Measurements from ENCODE around the gene TRMT2A.

TRMT2A gene

DNA sequence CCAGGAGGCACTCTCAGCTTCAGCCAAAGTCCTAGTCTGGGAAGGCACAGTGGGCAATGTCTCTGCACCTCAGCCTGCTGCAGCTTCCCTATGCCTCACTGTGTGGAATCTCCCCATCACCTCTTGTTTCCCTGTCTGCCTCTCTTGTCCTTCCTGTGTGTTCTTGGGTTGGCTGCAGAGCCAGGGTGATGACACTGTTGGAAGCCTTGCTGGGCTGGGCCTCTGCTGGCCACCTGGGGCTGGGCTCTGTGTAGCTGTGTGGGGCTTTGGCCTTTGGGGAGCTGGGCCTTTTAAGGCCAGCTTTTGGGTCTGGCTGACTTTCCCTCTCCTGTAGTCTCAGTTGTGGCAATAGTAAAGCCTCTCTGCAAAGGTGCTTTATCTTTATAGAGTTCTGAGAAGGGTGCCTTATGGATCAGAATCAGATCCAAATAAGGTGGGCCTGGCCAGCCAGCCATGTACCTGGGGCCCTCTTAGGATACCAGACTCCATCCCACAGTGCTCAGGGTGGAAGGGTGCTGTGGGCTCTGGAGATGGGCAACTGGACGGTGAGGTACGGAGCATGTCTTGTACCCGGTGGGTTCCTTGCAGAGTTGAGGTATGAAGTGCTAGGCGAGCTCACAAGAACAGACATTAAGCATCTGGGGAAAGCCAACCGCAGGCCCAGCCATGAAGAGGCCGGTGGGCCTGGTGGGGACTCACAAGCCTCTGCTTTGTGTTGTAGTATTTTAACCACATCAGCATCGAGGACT lies 11.4 kb downstream of the TRMT2A start:
- DNase-seq, result no peak

DNA sequence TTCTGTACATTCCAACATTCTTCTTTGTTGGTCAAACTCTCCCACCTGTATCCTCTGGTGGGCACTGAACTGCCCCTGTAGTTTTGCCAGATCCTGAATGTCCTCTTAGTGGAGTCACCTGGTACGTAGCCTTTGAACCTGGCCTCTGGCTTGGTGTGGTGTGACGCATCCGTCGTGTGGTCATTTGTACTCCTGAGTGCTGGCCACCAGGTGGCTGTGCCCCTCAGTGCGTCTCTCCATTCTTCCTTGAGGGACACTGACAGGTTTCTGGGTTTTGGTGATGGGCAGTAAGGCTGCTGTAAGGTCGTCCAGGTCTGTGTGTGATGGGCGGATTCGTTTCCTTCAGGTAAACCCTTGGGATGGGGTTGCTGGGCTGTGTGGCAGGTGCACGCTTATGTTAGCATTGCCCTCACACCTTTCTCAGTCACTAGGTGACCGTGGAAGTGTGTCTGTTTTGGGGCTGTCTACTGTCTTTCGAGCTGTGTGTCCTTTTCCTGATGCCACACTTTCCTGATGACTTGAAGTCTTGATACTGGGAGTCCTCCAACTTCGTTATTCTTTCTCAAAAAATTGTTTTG lies 14.7 kb downstream of the TRMT2A start:
- DNase-seq, result no peak

DNA sequence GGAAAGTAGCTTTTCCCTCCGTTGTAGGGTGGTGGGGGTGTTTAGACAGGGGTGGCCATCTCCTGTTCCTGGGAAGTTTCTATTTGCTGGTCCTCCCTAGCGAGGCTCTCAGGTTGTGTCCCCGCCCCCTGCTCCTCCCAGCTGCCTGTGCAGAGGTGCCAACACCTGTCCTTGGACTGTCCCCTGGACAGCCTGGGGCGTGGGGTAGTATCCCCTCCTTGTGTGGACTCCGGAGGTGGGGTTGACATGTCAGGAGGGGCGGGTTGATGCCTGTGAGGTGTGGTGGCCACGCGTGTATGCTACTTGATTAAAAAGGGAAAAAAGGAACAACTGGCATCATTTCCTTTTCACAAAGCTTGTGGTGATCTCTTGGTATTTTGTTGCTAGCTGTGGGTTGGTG lies 15.4 kb downstream of the TRMT2A start:
- DNase-seq, result no peak

DNA sequence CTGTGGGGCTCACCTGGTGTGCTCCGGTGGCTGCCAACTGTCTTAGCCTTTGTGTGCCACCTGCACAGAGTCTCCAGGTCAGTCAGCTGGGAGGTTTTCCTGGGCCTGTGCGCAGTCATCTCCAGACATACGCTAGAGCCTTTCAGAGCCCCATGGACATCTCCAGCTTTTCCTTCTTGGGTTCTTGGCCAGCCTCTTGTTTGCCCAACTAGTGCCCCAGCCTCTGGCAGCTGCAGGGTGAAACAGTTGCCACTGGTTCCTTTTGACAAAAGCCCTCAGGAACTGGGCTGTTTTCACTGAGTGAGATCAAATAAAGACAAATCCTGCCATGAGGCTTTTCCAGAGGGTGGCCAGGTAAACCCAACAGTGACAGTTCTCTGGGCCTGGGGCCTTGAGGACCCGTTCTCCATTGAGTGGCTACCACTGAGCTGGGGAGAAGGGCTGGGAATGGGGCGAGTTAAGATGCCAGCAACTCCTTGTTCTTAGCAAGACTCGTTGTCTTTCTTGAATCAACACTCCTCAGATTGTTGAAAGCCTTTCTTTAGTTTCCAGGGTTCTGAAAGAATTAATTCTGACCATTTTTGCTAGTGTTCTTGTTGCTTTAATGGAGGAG lies 17.8 kb downstream of the TRMT2A start:
- DNase-seq, result no peak

DNA sequence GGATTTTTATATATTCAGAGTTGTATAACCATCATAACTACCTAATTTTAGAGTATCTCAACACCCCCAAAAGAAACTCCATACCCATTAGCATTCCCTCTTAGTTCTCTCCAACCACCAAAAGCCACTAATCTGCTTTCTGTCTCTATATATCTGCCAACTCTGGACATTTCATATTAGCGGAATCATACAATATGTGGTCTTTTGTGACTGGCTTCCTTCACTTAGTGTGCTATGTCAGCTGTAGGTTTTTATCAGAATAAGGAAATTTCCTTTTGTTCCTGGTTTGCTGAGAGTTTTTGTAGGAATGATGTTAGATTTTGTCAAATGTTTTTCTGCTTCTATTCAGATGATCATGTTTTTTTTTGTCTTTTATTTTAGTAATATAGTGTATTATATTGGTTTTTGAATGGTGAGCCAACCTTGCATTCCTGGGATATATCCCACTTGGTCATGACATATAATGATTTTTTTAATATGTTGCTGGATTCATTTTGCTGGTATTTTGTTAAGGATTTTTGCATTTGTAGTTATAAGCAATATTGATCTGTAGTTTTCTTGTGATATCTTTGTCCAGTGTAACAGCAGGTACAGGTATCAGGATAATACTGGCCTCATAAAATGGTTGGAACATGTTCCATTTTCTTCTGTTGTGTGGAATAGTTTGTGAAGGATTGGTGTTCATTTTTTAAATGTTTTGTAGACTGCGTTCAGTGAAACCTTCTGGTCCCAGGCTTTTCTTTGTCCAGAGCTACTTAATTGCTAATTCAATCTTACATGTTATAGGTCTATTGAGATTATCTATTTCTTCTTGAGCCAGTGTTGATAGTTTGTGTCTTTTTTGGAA lies 20.2 kb downstream of the TRMT2A start:
- DNase-seq, result no peak

DNA sequence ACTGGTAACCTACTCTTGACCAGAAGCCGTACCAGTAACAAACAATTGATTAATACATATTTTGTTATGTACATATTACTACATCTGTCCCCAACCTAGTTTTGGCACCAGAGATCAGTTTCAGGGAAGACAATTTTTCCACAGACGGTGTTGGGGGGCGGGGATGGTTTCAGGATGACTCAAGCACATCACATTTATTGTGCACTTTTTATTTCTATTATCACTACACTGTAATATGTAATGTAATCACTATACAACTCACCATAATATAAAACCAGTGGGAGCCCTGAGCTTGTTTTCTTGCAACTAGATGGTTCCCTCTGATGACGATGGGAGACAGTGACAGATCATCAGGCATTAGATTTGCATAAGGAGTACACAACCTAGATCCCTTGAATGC lies 21.5 kb downstream of the TRMT2A start:
- DNase-seq, result no peak

DNA sequence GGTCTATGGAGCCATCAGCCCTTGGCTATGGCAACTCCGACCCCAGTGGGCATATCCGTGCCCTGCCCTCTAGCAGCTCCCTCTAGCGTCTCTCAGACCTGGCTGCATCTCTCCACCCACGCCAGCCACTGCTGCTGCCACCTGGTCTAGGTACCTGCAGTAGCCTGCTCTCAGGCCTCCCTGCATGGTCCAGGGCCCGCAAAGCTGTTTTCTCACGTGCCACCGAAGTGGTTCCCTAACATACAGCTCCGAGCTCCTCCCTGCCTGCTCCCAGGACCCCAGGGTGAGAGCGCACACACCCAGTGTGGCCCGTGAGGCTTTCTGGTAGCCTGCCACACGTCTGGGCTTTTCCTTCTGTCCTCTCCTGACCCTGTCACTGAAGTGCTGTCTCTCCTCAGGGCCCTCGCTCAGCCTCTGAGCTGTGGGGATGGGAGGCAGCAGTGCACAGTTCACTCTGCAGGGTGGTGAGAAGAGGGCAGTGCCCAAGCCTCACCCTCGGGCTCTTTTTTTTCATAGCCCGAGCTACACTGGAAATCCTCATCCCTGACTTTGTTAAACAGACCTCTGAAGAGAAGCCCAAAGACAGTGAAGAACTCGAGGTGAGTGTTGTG lies 22.7 kb downstream of the TRMT2A start:
- no peak for DNase-seq

DNA sequence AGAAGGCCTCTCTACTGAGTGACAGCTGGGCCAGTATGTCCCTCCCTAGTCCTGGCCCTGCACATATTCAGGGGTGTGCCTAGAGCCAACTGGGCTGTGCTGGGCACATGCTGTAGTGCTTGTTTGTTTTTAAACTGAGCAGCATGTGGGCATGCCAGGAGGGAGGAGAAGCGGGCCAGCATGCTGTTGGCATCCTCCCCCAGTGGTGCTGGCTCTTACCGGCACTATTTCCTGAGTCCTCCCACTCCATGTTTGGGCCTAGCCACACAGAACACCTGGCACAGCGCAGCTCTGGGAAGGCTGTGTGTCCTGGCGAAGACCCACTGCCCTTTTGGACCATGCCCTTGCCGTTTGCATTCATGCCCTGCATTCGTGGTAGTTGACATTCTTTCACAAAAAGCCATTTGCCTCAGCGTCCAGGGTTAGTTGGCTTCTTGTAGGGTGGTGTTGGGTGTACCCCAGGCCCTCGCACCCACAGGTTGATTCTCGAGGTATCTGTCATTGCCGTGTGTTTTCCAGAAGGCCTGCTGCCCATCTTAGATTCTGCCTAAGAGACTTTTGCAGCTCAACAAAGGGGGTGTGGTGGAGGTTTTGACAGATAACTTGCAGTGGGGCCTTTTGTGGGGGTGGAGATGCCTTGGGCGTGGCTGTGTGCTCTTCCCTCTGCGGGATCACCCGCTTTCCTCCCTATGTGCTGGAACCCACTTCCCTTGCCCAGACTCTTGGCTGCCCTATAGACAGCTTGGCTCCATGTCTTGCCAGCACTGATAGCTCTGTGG lies 23.4 kb downstream of the TRMT2A start:
- DNase-seq, result no peak

DNA sequence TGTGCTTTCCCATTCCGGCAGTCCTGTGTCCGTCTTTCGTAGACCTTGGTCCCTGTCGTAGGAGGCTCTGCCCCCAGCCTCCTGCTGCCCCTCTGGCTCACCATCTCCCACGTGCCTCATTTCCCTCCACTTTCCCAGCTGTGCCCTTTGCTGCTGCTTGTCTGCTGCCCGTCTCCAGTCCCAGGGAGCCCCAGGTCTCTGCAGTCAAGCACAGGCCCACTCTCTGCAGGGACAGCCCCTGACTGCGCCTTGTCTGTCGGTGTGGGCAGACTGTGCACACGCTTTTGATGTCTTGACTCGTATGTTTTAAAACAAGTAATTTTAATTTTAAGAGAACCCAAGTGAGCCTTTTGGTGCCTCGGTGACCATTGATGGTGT lies 24.6 kb downstream of the TRMT2A start:
- DNase-seq, result no peak

DNA sequence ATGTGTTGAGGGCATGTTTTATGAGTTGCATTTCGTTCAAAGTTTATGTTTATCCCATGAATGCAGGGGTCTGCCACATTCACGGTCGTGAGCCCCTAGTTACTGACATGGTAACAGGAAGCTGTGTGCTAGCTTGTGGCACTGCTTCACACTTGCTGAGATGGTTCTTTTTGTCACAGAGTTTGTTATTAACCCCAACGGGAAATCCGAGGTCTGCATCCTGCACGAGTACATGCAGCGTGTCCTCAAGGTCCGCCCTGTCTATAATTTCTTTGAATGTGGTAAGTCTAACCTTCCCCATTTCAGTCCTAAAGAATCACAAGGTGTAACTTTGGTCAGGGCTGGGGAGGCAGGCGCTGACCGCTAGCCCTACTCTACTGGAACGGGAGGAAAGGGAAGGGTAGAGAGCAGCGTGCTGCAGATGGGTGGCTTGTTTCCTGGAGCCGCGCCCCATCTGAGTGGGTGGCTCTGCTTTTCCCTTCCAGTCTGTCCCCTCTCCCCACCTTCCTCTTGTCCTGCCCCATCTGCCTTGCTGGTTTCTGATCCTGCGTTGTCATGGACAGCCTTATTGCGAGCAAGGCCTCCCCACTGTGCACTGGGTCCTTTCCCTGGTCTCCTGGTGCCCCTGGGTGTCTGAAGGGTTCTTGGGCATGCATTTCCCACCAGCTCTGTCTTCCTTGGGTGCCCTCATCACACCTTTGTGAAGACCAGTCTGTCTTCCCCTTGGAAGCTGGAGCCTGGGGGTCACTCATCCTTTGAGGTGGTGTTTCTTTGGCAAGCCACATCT lies 25.1 kb downstream of the TRMT2A start:
- DNase-seq, result no peak

DNA sequence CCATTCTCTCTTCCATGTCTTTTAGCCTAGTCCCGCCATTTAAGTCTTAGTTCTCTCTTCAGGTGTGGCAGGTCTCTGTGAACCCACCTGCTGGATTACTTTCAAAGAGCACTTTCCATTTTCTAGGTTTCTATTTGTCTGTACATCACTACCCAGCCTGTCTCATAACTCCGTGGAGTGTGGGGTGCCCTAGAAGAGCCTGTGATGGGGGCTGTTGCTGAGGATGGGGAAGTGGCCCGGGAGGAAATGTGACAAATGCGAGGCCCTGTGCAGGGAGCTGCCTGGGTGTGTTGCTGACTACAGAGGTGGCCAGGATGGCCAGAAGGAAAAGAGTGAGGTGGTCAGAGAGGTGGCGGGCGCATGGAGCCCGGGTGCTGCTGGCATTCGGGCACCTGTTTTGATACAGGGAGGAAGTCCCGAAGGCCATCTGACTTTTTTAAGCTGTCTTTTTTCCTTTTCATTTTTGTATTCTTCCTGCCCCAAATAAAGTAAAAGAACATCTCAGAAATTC lies 26.2 kb downstream of the TRMT2A start:
- DNase-seq, result no peak

DNA sequence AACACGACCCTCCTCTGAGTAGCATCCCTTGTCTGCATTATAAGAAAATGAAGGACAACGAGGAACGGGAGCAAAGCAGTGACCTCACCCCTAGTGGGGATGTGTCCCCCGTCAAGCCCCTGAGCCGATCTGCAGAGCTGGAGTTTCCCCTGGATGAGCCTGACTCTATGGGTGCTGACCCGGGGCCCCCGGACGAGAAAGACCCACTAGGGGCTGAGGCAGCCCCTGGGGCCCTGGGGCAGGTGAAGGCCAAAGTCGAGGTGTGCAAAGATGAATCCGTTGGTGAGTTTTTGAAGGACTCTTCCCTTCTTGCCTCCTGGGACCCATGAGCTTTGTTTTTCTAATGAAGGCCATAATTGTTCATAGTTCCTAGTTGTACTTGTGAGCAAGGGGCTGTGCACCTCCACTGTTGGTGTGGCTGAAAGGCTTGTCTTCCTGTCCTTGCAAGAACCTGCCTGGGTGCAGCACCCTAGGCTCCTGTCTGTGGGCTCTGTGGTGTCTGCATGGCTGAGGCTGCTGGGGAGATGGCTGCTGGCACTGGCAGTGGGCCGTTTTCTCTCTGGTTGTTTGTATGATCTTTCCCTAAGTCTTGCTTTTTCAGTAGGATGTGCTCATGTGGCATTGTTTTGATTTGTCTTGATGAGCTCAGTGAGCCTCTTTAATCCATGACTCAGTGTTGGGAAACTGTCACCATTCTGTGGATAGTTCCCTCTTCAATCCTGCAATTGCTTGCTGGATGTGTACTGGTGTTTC lies 26.9 kb downstream of the TRMT2A start:
- no peak for DNase-seq

DNA sequence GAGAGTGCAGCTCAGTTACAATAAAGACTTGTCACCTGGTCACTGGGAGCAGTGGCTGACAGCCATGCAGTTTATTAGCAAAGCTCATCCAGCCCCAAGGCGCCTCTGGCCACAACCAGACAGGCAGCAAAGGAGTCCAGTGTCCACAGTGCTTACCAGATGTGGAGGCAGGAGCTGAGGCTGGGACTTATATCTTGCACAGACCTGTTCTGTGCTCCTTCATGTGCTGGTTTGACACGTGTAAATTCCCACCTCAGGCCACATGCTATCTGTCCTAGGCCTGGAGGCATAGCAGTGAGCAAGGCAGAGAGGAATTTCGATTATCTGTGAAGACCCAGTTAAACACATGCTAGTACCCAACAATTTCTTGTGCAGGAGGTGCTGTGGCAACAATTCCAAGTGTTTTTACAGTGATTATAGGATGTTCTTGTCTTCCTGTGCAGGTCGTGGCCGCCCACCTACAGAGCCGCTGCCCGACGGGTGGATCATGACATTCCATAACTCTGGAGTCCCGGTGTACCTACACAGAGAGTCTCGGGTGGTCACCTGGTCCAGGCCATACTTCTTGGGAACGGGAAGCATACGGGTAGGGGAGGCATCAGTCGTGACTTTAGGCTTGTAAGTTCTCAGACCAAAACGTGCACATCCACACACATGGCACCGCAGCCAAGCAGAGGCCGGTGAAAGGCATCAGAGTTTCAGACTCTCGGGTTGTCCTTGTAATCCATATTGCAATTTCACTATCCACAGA lies 27.6 kb downstream of the TRMT2A start:
- no peak for DNase-seq

DNA sequence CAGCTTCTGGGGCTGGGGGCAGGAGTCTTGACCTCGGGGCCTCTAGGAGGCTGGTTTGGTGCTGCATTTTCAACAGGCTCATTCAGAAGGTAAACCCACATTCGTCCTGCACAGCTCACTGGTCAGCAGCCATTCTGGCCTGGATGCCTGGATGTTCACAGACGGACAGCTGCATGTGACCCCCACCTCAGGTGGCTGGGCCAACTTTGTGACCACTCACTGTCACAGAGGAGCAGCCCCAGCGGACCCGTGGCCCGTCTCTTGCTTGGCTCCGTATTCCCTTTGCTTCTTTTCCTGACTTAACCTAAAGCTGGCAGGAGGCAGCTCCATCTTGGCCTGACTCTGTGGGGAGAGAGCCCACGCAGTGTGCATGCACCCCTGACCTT lies 28.8 kb downstream of the TRMT2A start:
- no peak for DNase-seq

DNA sequence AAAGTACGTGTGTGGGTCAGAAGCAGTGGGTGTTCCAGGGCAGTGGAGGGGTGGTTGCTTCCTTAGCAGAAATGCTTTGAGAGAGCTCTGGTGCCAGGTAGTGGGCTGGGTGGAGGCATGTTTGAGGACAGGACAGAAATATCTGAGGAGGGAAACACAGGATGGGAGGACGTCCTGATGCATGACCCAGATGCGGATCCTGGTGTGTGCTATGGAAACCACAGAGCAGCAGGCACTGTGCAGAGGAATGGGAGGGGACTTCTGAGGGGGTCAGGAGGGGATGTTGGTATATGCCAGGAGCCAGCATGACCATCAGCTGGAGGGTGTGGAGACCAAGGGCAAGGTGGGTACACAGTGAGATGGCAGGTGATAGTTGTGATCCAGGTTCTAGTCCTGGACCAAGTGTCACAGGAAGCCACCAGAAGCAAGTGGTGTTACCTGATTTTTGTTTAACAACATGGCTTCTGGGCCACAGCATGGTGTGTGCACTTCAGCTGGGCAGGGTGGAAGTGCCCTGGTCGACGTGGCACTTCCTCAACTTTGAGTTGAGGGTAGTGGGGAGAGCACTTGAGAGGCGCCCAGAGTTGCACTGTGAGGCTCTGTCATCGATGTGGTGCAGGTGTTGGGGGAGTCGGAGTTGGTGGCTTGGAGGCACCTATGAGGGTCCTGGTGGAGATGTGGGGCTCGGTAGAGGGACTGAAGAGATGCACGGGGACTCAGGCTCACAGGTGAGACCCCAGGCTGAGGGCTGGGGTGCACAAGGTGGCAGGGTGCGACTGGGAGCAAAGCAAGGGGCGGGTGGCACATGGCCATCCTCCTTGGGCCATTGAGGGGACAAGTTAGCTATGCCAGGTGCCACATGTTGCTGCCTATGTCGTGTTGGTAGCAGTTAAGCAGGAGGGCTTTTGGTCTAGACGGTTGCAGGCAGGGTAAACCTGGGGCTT lies 29.4 kb downstream of the TRMT2A start:
- no peak for DNase-seq

DNA sequence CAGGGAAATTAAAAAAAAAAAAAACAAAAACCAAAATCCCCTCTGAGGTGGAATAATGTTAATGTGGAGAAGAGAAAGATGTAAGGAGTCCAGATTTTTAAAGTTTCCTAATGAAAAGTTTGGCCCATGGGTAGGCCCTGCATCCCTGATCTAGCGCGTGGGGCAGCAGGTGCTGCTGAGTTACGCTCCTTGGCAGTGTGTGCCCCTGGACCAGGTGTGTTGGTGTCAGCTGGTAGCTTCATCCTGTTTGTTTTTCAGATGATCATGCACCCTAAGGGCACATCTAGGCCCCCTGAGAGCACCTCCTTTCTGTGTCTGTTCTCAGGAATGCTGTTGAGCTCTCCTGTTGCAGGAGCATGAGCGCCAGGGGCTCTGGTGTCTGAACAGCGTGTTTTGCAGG lies 30.3 kb downstream of the TRMT2A start:
- DNase-seq, result no peak

DNA sequence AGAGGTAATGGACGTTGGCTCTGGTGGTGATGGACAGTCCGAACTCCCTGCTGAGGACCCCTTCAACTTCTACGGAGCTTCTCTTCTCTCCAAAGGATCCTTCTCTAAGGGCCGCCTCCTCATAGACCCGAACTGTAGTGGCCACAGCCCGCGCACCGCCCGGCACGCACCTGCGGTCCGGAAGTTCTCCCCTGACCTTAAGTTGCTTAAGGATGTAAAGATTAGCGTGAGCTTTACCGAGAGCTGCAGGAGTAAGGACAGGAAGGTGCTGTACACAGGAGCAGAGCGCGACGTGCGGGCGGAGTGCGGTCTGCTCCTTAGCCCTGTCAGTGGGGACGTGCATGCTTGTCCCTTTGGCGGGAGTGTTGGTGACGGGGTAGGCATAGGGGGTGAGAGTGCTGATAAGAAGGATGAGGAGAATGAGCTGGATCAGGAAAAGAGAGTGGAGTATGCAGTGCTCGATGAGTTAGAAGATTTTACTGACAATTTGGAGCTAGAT lies 30.9 kb downstream of the TRMT2A start:
- DNase-seq, result no peak

DNA sequence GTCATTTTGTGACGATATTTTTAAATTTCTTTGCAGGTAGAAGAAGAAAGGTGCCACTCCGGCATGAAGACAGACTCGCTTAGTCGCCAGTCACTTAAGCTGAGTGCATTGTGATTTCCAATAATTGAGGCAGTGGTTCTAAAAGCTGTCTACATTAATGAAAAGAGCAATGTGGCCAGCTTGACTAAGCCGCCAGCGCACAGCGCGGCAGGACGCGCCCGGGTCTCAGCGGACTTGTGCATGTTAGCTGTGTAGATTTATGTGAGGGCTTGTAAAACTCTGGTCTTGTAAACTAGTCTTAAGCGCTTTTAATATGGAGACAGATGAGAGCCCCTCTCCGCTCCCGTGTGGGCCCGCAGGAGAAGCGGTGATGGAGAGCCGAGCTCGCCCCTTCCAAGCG lies 31.4 kb downstream of the TRMT2A start:
- no peak for DNase-seq

Measured in activated CD4-positive, alpha-beta T cell treated with anti-CD3 and anti-CD28 coated beads for 4 hours (primary cell).